ENCODE measurements around the gene BTG1. TPM values are rescaled to one million over a fixed set of nuclear protein-coding genes. Genes with fewer than 3 reads are reported as not detected.
"Not testable (repeated sequence)": the region's sequence is repeated elsewhere in the genome, so short reads cannot be mapped to it uniquely, and the experiment has no call there.

The BTG1 gene
- total RNA-seq, 2 donors from 2014 or later, result 158 to 266 TPM

- Mint-ChIP-seq H3K36me3 (peaks cover 61 to 74% of the 10 kb centered on the region in 2 donors), H3K9me3 (peaks cover 0 to 3% of the 10 kb centered on the region in 2 donors), H3K27ac (peak overlapping the region; percentile 91 to 99)
- DNase-seq (ENCODE audit: low spot score in 2 of 2) (no peak), ATAC-seq (no peak)
Measured at GRCh38 chr12:92140896-92141536, 4.6 kb downstream of the BTG1 start.

GRCh38 chr12:92140156-92140555 is 5.5 kb downstream of the BTG1 start:
- Mint-ChIP-seq H3K36me3 (peaks cover 57 to 68% of the 10 kb centered on the region in 2 donors), H3K9me3 (peaks cover 0 to 3% of the 10 kb centered on the region in 2 donors), H3K27ac (peak overlapping the region; percentile 91 to 99)
- DNase-seq (ENCODE audit: low spot score in 2 of 2) (no peak), ATAC-seq (no peak)

- ATAC-seq (no peak), DNase-seq (ENCODE audit: low spot score in 2 of 2) (no peak)
- Mint-ChIP-seq H3K36me3 (peaks cover 56 to 67% of the 10 kb centered on the region in 2 donors), H3K9me3 (peaks cover 0 to 3% of the 10 kb centered on the region in 2 donors), H3K27ac (peak overlapping the region; percentile 91 to 99)
Measured at GRCh38 chr12:92139634-92140150, 6.0 kb downstream of the BTG1 start.

- peak overlapping the region; percentile 95 to 99 for H3K27ac Mint-ChIP-seq
Measured at GRCh38 chr12:92138626-92139025, 7.0 kb downstream of the BTG1 start.

GRCh38 chr12:92138144-92138543 is 7.5 kb downstream of the BTG1 start:
- Mint-ChIP-seq H3K27ac (peak overlapping the region; percentile 95 to 99), H3K36me3 (peaks cover 41 to 52% of the 10 kb centered on the region in 2 donors), H3K9me3 (peaks cover 0 to 3% of the 10 kb centered on the region in 2 donors)
- ATAC-seq (no peak), DNase-seq (ENCODE audit: low spot score in 2 of 2) (no peak)

More at GRCh38 chr12:92138626-92139025, 7.0 kb downstream of the BTG1 start:
- DNase-seq (ENCODE audit: low spot score in 2 of 2), result no peak
- Mint-ChIP-seq H3K9me3 (peaks cover 0 to 3% of the 10 kb centered on the region in 2 donors), H3K36me3 (peaks cover 46 to 57% of the 10 kb centered on the region in 2 donors)
- no peak for ATAC-seq

GRCh38 chr12:92136965-92137721 is 8.5 kb downstream of the BTG1 start:
- DNase-seq (ENCODE audit: low spot score in 2 of 2) (no peak), ATAC-seq (peak; percentile 46 to 48)
- Mint-ChIP-seq H3K27ac (peak overlapping the region; percentile 95 to 99), H3K36me3 (peaks cover 32 to 42% of the 10 kb centered on the region in 2 donors), H3K9me3 (peaks cover 0 to 3% of the 10 kb centered on the region in 2 donors)

GRCh38 chr12:92136026-92136730 is 9.5 kb downstream of the BTG1 start:
- no peak for ATAC-seq
- H3K27ac Mint-ChIP-seq, result peak overlapping the region; percentile 95 to 99
- H3K9me3 Mint-ChIP-seq, result peaks cover 0 to 3% of the 10 kb centered on the region in 2 donors
- peaks cover 32 to 35% of the 10 kb centered on the region in 2 donors for H3K36me3 Mint-ChIP-seq
- DNase-seq (ENCODE audit: low spot score in 2 of 2), result no peak

- peaks cover 26 to 33% of the 10 kb centered on the region in 2 donors for H3K36me3 Mint-ChIP-seq
- not testable (repeated sequence) for ATAC-seq; H3K9me3 Mint-ChIP-seq; DNase-seq (ENCODE audit: low spot score in 2 of 2)
- peak overlapping the region; percentile 95 to 99 for H3K27ac Mint-ChIP-seq
Measured at GRCh38 chr12:92135541-92135940, 10.1 kb downstream of the BTG1 start.

- peaks cover 21 to 26% of the 10 kb centered on the region in 2 donors for H3K36me3 Mint-ChIP-seq
- peak; percentile 53 to 66 for ATAC-seq
- no peak for DNase-seq (ENCODE audit: low spot score in 2 of 2)
- H3K27ac Mint-ChIP-seq, result peak overlapping the region; percentile 95 to 99
- peaks cover 0 to 3% of the 10 kb centered on the region in 2 donors for H3K9me3 Mint-ChIP-seq
Measured at GRCh38 chr12:92134638-92135274, 10.9 kb downstream of the BTG1 start.

- Mint-ChIP-seq H3K9me3 (peaks cover 0 to 3% of the 10 kb centered on the region in 2 donors), H3K27ac (peak overlapping the region; percentile 95 to 99), H3K36me3 (peaks cover 23% of the 10 kb centered on the region in 2 donors)
- DNase-seq (ENCODE audit: low spot score in 2 of 2) (no peak), ATAC-seq (peak; percentile 4 to 6)
Measured at GRCh38 chr12:92133795-92134637, 11.6 kb downstream of the BTG1 start.

GRCh38 chr12:92133171-92133570 is 12.5 kb downstream of the BTG1 start:
- no peak for DNase-seq (ENCODE audit: low spot score in 2 of 2)
- peaks cover 0 to 3% of the 10 kb centered on the region in 2 donors for H3K9me3 Mint-ChIP-seq
- ATAC-seq, result no peak
- H3K36me3 Mint-ChIP-seq, result peaks cover 19 to 27% of the 10 kb centered on the region in 2 donors
- peak overlapping the region in 1 of 2 donors; percentile 99 for H3K27ac Mint-ChIP-seq

- H3K36me3 Mint-ChIP-seq, result peaks cover 16 to 23% of the 10 kb centered on the region in 2 donors
- H3K27ac Mint-ChIP-seq, result peak overlapping the region; percentile 88 to 91
- ATAC-seq (peak in 1 of 2 donors; percentile 19), DNase-seq (ENCODE audit: low spot score in 2 of 2) (no peak)
- H3K9me3 Mint-ChIP-seq, result peaks cover 0 to 3% of the 10 kb centered on the region in 2 donors
Measured at GRCh38 chr12:92132288-92132687, 13.4 kb downstream of the BTG1 start.

- peak overlapping the region; percentile 88 to 91 for H3K27ac Mint-ChIP-seq
- H3K9me3 Mint-ChIP-seq, result no peaks in the 10 kb centered on the region
- ATAC-seq (peak; percentile 43 to 52), DNase-seq (ENCODE audit: low spot score in 2 of 2) (no peak)
- peaks cover 16 to 24% of the 10 kb centered on the region in 2 donors for H3K36me3 Mint-ChIP-seq
Measured at GRCh38 chr12:92130999-92131398, 14.6 kb downstream of the BTG1 start.

- Mint-ChIP-seq H3K9me3 (peaks cover 0 to 4% of the 10 kb centered on the region in 2 donors), H3K36me3 (peaks cover 25 to 31% of the 10 kb centered on the region in 2 donors), H3K27ac (peak overlapping the region; percentile 81 to 86)
- no peak for ATAC-seq
- no peak for DNase-seq (ENCODE audit: low spot score in 2 of 2)
Measured at GRCh38 chr12:92129609-92130008, 16.0 kb downstream of the BTG1 start.

GRCh38 chr12:92128612-92129011 is 17.0 kb downstream of the BTG1 start:
- Mint-ChIP-seq H3K36me3 (peaks cover 29 to 31% of the 10 kb centered on the region in 2 donors), H3K27ac (peak overlapping the region; percentile 81 to 86), H3K9me3 (peaks cover 0 to 5% of the 10 kb centered on the region in 2 donors)
- no peak for DNase-seq (ENCODE audit: low spot score in 2 of 2)
- ATAC-seq, result no peak
